Suprapubic skin (tissue), 4 donors: ENCODE data around the gene CCND1.

Experiments used
- CTCF ChIP-seq, 2 donors: fragments of 200-600 bp in 1 of 2; fragments of 450-650 bp in 1 of 2; sonication (generic) in 1 of 2; IDR thresholded peaks; one replicate each; pipeline ENCODE4 v1.5.1; 2016 to 2019; ENCODE audit warnings: antibody characterized with exemption in 2 of 2, mild to moderate bottlenecking in 1 of 2, moderate library complexity in 1 of 2
- POLR2A ChIP-seq, 2 donors: fragments of 450-650 bp; IDR thresholded peaks; one replicate each; pipeline ENCODE4 v1.6.1; 2017; ENCODE audit warnings: antibody characterized with exemption in 2 of 2, mild to moderate bottlenecking in 2 of 2, moderate library complexity in 2 of 2
- POLR2AphosphoS5 ChIP-seq, 3 donors: sonication (generic); formaldehyde crosslinking; IDR thresholded peaks; one replicate each; pipeline ENCODE4 v1.6.1; 2017; ENCODE audit warnings: antibody characterized with exemption in 3 of 3

- TF ChIP-seq POLR2A (IDR thresholded peaks at IDR 0.05) = no peak
- no peak for TF ChIP-seq CTCF (IDR thresholded peaks at IDR 0.05)
- no peak for TF ChIP-seq POLR2AphosphoS5 (IDR thresholded peaks at IDR 0.05)
These were observed 31.6 kb upstream of the CCND1 start for GRCh38 chr11:69609351-69609750.
